GM23248 (cell line): ENCODE results near the gene WNK2. TPM values are rescaled to one million over a fixed set of nuclear protein-coding genes. Genes with fewer than 3 reads are reported as not detected.

ENCODE experiments used
- DNase-seq: peaks from one replicate; pipeline ENCODE4 v3.0.0-alpha.2; 2015
- H2AFZ ChIP-seq: fragments of 200-600 bp; sonication (generic); 2 replicates; pipeline ENCODE4 v1.6.1; 2016; ENCODE audit warnings: antibody characterized with exemption
- H3F3A ChIP-seq: fragments of 200-600 bp; sonication (generic); 2 replicates; pipeline ENCODE4 v1.6.1; 2016; ENCODE audit warnings: mild to moderate bottlenecking, antibody characterized with exemption, mixed run types; ENCODE audit not compliant: insufficient read depth
- H3K27ac ChIP-seq: fragments of 200-600 bp; sonication (generic); 2 replicates; pipeline ENCODE4 v1.5.1; 2016; ENCODE audit warnings: mild to moderate bottlenecking
- H3K27me3 ChIP-seq: fragments of 200-600 bp; sonication (generic); replicated peaks from 2 replicates; pipeline ENCODE4 v1.6.1; 2016; ENCODE audit warnings: mild to moderate bottlenecking; ENCODE audit not compliant: insufficient read depth
- H3K36me3 ChIP-seq: fragments of 200-600 bp; sonication (generic); 2 replicates; pipeline ENCODE4 v1.6.1; 2016; ENCODE audit warnings: low read depth, mild to moderate bottlenecking
- H3K4me1 ChIP-seq: fragments of 200-600 bp; sonication (generic); 2 replicates; pipeline ENCODE4 v1.6.1; 2016; ENCODE audit warnings: mild to moderate bottlenecking; ENCODE audit not compliant: insufficient read depth
- H3K4me2 ChIP-seq: fragments of 200-600 bp; sonication (generic); one replicate; pipeline ENCODE4 v1.6.1; 2016; ENCODE audit warnings: mild to moderate bottlenecking; ENCODE audit not compliant: unreplicated experiment
- H3K4me3 ChIP-seq: fragments of 200-600 bp; sonication (generic); 2 replicates; pipeline ENCODE4 v1.5.1; 2016; ENCODE audit warnings: mild to moderate bottlenecking
- H3K79me2 ChIP-seq: fragments of 200-600 bp; sonication (generic); 2 replicates; pipeline ENCODE4 v1.6.1; 2016; ENCODE audit warnings: mild to moderate bottlenecking; ENCODE audit not compliant: insufficient read depth
- H3K9ac ChIP-seq: fragments of 200-600 bp; sonication (generic); 2 replicates; pipeline ENCODE4 v1.6.1; 2016; ENCODE audit warnings: mild to moderate bottlenecking
- H3K9me2 ChIP-seq: fragments of 200-600 bp; sonication (generic); 2 replicates; pipeline ENCODE4 v1.6.1; 2016; ENCODE audit warnings: mixed run types, mild to moderate bottlenecking, moderate library complexity; ENCODE audit not compliant: insufficient read depth
- H3K9me3 ChIP-seq: fragments of 200-600 bp; sonication (generic); one replicate; pipeline ENCODE4 v1.6.1; 2017; ENCODE audit warnings: low read depth
- H4K20me1 ChIP-seq: fragments of 200-600 bp; sonication (generic); 2 replicates; pipeline ENCODE4 v1.6.0; 2016; ENCODE audit not compliant: insufficient read depth
- EZH2 ChIP-seq: fragments of 200-600 bp; sonication (generic); IDR thresholded peaks from 2 replicates; pipeline ENCODE4 v1.6.1; 2018; ENCODE audit warnings: antibody characterized with exemption, mild to moderate bottlenecking; ENCODE audit not compliant: insufficient read depth, poor library complexity, severe bottlenecking
- EZH2phosphoT487 ChIP-seq: fragments of 200-600 bp; sonication (generic); IDR thresholded peaks from 2 replicates; pipeline ENCODE4 v1.6.1; 2018; ENCODE audit warnings: antibody characterized with exemption, moderate library complexity, mild to moderate bottlenecking, low read depth; ENCODE audit not compliant: insufficient read depth
- whole genome bisulfite sequencing, 2 experiments: methylation state at CpG; one replicate each; pipeline ENCODE4 v1.1.6; 2015 to 2017; ENCODE audit warnings: low lambda C conversion rate in 2 of 2, low coverage in 1 of 2; ENCODE audit errors: missing lambda C conversion rate in 2 of 2; 5-methylcytosine and 5-hydroxymethylcytosine counted together
- in situ Hi-C: fragments of 300-500 bp; cut with MboI; formaldehyde crosslinking; loops from 2 replicates; pipeline ENCODE4 v1.15.0; 2020
- polyA plus RNA-seq: library from polyadenylated mRNA; unstranded; fragments of >200 nt; fragmentation: Nextera tagmentation; extraction: Ambion mirVana; gene quantifications from 2 replicates; pipeline ENCODE4 v1.2.1, GENCODE V29; 2016
- total RNA-seq: library from RNA; depleted of rRNA; stranded (reverse); fragments of >200 nt; shearing (Covaris generic); gene quantifications from 2 replicates; pipeline ENCODE4 v1.2.3, GENCODE V29; 2014

The WNK2 gene
- total and polyA plus RNA-seq, 2 experiments from 2014 or later: not detected

- no peak for TF ChIP-seq EZH2
- TF ChIP-seq EZH2phosphoT487: no peak
- Histone ChIP-seq H3K36me3 (no peaks in the 10 kb centered on the region), H3K4me1 (no peaks in the 10 kb centered on the region), H2AFZ (no peak overlapping the region), H3K27ac (no peak overlapping the region), H3K27me3 (peaks cover 6% of the 10 kb centered on the region; the same call in 1 of the 2 replicates), H3K79me2 (no peaks in the 10 kb centered on the region), H3K9me3 (no peaks in the 10 kb centered on the region), H3K9ac (no peak overlapping the region), H3K4me2 (no peak overlapping the region), H3F3A (no peaks in the 10 kb centered on the region), H3K9me2 (no peaks in the 10 kb centered on the region), H3K4me3 (no peak overlapping the region), H4K20me1 (no peaks in the 10 kb centered on the region)
- no peak for DNase-seq
- in situ Hi-C loops: no loop called here
- WGBS, 2 experiments: 51 to 57% methylated on average over 6 of the region's 6 CpGs
Measured at GRCh38 chr9:93286252-93287188, 102.6 kb downstream of the WNK2 start.

GRCh38 chr9:93287189-93287552, 103.2 kb downstream of the WNK2 start:
- H3K9me2 ChIP-seq: no peaks in the 10 kb centered on the region
- H3K4me2 ChIP-seq: no peak overlapping the region
- no peak overlapping the region for H3K27ac ChIP-seq
- H3K9ac ChIP-seq: no peak overlapping the region
- TF ChIP-seq EZH2 (no peak), EZH2phosphoT487 (no peak)
- no peaks in the 10 kb centered on the region for H3K4me1 ChIP-seq
- DNase-seq: no peak
- H4K20me1 ChIP-seq: no peaks in the 10 kb centered on the region
- H3K27me3 ChIP-seq: 0 out of 2 replicates have a peak, but pooled peaks cover 3% of the 10 kb centered on the region
- H3F3A ChIP-seq: no peaks in the 10 kb centered on the region
- H3K36me3 ChIP-seq: no peaks in the 10 kb centered on the region
- WGBS, 2 experiments: 55 to 68% methylated on average over 10 of the region's 10 CpGs
- no peak overlapping the region for H3K4me3 ChIP-seq
- no peak overlapping the region for H2AFZ ChIP-seq
- H3K9me3 ChIP-seq: no peaks in the 10 kb centered on the region
- no peaks in the 10 kb centered on the region for H3K79me2 ChIP-seq
- in situ Hi-C loops: no loop called here

GRCh38 chr9:93287593-93287992, 103.7 kb downstream of the WNK2 start:
- no peak overlapping the region for H3K27ac ChIP-seq
- no peaks in the 10 kb centered on the region for H3K27me3 ChIP-seq
- TF ChIP-seq EZH2phosphoT487: no peak
- no peak for TF ChIP-seq EZH2
- in situ Hi-C loops: no loop called here
- no peak for DNase-seq
- no peak overlapping the region for H3K4me3 ChIP-seq
- H2AFZ ChIP-seq: no peak overlapping the region
- H3K4me2 ChIP-seq: no peak overlapping the region
- no peaks in the 10 kb centered on the region for H3K36me3 ChIP-seq
- H3K9ac ChIP-seq: no peak overlapping the region
- H3K79me2 ChIP-seq: no peaks in the 10 kb centered on the region
- no peaks in the 10 kb centered on the region for H3K9me3 ChIP-seq
- no peaks in the 10 kb centered on the region for H4K20me1 ChIP-seq
- no peaks in the 10 kb centered on the region for H3K9me2 ChIP-seq
- H3F3A ChIP-seq: no peaks in the 10 kb centered on the region
- WGBS, 2 experiments: 52 to 53% methylated on average over 5 of the region's 5 CpGs
- no peaks in the 10 kb centered on the region for H3K4me1 ChIP-seq

- 74 to 78% methylated on average over 8 of the region's 8 CpGs for WGBS, 2 experiments
- H3K4me3 ChIP-seq: no peak overlapping the region
- H3K9ac ChIP-seq: no peak overlapping the region
- no peaks in the 10 kb centered on the region for H3K9me3 ChIP-seq
- no peaks in the 10 kb centered on the region for H4K20me1 ChIP-seq
- no peaks in the 10 kb centered on the region for H3K79me2 ChIP-seq
- H2AFZ ChIP-seq: no peak overlapping the region
- H3K27ac ChIP-seq: no peak overlapping the region
- in situ Hi-C loops: no loop called here
- H3K36me3 ChIP-seq: no peaks in the 10 kb centered on the region
- H3F3A ChIP-seq: no peaks in the 10 kb centered on the region
- H3K4me1 ChIP-seq: no peaks in the 10 kb centered on the region
- H3K4me2 ChIP-seq: no peak overlapping the region
- DNase-seq: no peak
- H3K9me2 ChIP-seq: no peaks in the 10 kb centered on the region
- TF ChIP-seq EZH2 (no peak), EZH2phosphoT487 (no peak)
- H3K27me3 ChIP-seq: no peaks in the 10 kb centered on the region
Measured at GRCh38 chr9:93288341-93288740, 104.4 kb downstream of the WNK2 start.
